DMS114 treated with DMSO at 0.1 percent for 48 hours (cell line): ENCODE results near the gene CTNS.

ENCODE experiments used
- DNase-seq: peaks from one replicate; lab custom pipeline; 2025; ENCODE audit not compliant: unreplicated experiment; lab: John Stamatoyannopoulos, UW

Gene CTNS

DNA sequence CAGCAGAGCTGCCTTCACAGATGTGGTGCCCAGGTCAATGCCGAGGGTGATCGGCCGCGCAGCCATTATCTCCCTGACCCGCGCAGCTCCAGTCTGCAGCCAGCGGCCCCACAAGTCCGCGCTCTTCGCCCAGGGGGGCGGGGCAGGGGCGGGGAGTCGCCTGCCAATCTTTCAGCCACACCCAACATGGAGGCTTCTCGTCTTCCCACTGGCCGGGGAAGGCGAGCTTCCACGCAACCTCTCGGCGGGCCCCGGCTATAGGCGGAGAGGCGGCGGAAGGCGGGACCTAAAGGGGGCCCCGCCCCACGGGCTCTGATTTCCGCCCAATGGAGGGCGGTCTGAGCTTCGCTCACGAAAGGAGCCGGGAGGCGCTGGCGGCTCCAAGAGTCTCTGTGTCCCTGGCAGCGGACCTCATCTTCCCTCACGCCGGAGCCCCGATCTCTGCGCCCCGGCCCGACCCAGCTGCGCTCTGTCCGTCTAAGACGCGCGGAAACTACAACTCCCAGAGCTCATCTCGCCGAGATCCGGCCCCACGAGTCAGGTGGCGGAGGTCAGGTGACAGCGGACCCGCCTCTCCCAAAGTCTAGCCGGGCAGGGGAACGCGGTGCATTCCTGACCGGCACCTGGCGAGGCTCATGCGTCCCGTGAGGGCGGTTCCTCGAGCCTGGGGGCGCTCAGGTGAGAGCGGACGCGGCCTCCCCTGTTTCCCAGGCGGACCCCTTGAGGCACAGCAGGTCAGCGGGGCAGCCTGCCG is at the start of gene CTNS, which contains the start of gene SHPK:
Gene CTNS (plus strand): TSS at position 607 of the 754 bp plus-strand sequence. CDS start 3,447 bp downstream, outside the sequence.
Gene SHPK (minus strand): TSS at position 97 of the 754 bp plus-strand sequence. CDS start 31 bp downstream, at position 66.
- DNase-seq, result peak; percentile 85

DNA sequence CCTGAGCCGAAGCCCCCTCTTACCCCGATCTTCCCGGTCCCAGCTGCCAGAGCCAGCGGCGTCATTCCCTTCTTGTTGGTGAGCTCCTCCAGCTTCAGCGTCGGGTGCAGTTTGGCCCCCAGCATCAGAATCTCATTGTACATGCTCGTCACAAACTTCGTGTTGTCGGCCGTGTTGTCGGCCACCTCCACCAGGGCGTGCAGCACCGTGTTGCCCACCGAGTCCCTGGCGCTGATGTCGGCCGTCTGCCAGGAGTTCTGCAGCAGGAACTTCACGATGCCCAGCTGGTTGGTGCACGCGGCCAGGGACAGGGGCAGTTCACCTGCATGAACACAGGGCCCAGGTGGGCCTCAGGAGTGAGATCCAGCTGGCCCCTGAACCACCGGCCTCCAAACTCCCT is 46.8 kb upstream of the CTNS start:
- no peak for DNase-seq

DNA sequence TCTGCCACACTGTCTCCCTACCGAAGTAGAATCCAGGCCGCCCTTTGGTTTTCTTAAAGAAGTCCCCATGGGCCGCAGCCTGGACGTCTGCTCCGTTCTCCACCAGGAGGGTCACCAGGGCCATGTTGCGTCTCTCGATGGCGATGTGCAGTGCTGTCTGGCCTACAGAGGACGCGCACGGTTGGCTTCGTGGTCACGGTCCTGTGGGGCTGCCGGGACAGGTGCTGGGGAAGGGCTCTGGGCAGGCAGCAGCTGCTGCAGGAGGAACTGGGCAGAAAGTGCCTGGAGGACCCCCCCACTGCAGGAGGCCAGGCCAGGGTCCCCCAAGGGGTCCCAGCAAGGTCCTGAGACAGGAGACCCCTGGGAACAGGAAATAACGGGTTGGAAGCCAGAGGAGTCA is 46.3 kb upstream of the CTNS start:
- DNase-seq, result no peak

DNA sequence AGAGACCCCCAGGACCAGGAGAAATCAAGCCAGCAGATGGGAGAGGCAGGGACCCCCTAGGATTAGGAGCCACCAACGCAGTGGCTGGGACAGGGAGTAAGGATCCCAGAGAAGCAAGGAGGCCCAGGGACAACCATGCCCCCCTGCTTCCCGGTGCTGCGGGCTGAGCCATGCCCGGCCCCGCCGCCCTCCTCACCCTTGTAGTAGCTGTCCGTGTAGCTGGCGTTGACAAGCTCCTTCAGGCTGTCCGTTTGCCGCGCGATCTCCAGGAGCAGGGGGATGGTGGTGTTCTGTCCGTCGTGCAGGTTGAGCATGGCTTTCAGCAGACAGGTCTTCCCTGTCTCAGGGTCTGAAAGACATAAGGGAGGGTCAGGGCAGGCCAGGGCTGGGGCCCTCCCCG is 45.8 kb upstream of the CTNS start:
- no peak for DNase-seq

DNA sequence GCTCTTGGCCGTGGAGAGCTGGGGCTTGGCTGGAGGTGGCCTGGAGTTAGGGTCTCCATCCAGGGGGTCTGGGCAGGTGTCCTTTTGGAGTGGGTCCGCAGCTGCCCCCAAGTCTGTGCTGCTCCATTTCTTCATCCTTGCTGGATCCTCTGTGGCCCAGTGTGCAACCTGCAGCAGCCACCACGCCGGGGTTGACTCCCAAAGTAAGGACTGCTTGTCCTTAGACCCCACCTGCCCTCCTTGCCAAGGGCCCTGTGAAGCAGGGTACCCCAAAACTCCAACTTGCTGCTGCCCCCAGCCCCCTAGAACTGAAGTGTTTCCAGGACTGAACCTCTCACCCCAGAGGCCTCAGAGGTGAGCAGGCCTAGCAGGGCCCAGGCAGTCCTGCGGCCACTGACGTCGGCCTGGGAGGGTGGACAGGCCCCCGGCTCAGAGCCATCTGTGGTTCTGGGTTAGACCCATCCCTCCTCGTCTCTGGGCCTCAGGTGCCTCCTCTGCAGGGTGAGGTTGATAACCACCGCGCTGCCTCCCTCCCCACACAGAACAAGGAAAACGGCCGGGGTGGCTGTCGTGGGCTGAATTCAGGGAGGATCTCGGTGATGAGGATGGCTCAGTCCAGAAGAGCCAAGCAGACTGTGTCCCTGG is 44.2 kb upstream of the CTNS start:
- DNase-seq, result no peak

DNA sequence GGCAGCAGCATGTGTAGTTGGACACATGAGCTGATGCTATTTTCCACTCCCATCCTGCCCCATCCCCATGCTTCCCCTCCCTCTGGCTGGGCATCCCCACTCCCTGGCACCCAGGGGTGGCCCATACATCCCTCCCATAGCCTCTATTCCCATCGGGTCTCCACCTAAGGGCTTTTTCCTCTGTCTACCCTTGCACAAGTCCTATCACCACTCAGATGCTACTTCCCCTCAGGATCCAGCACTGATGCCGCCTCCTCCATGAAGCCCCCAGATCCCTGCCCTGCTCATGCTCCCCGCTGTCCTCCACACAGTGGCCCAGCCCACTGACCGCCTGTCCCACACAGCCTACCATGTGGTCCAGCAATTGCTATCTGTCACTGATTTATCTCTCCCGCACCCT is 43.2 kb upstream of the CTNS start:
- DNase-seq, result no peak

DNA sequence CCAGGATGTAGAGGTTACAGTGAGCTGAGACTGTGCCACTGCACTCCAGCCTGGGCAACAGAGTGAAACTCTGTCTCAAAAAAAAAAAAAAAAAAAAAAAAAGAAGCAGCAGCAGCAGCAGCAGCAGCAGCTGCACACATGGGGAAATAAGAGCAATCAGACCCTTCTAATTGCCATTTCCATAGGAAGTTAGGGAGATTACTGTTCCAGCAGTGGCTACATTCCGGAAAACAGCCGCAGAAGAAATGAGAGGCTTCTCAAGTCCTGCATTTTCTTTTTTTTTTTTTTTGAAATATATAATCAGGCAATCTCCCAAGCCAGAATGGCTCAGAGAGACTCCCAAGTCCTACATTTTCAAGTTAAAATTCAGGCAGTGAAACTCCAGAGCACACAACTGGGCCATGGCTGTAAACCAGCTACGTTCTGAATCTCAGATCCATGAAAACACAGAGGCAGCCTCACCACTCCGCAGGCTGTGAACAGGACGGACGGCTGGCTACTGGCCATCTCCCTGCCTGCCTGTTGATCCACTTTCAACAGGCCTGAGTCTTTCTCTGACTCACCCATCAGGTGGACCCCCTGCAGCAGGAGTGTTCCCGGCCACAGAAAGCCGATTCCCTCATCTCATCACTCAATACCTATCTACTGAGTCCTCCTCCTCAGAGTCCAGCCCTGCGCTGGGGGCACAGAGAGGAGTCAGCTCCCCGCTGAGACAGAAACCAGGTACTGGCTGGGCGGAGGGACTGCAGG is 42.3 kb upstream of the CTNS start:
- no peak for DNase-seq

DNA sequence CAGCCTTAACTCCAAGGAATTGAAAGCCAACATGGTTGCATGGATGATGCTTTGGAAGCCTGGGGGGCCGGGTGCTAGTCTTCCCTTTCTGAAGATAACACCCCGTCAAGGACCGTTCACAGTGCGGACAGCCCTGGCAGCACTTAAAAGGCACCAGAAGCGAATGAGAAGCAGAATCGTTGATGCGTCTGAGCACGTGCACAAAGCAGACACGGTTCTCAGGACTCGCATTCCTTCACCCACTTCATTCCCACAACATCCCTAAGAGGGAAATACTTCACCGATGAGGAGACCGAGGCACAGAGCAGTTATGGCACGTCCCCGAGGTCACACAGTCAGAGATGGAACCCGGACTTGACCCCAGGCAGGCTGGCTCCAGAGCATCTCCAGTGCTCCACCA is 41.6 kb upstream of the CTNS start:
- DNase-seq, result no peak

DNA sequence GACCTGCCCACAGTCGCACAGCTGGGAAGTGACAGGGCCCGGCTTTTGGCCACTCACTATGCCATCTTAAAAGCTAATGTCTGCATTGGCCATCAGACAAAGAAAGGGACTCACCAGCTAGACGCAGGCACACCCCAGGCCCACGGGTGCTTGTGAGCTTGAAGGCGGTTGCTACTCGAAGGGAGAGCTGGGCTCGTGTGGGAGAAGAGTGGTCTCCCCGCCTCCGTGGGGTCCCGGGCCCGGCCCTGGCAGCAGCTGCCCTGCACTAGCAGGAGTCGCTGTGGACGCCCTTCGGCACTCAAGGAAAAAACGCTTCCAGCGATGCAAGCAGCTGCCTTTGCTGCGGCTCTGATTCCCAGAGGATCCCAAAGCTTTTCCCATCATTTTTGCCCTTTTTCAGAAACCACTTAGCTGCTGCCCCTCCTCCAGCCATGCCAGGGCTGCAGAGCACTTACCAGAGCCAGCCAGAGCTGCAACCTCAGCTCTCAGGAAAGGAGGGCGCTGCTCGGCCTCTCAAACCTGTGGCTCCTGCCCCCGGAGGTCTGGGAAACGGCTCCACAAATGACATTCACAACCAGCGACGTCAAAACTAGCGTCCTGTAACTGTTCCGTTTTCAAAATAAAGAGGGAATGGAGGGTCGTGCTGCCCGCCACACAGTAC is 39.6 kb upstream of the CTNS start:
- DNase-seq, result no peak

DNA sequence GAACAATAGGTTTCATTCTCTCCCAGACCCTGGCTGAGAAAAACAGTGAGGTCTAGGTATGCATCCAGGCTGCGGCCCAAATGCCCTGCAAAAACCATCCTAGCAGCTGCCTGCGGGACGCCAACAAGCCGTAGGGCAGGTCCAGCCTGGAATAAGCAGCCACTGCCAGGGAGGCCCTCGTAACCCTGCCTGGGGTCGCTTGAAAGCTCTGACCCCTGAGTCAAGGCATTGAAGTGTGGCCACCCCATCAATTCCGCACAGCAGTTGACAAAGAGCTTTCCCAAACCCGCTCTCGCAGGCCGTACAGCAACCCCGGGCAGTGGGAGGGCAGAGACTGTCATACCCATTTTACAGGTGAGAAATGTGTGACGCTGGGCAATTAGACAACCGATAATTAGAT is 38.5 kb upstream of the CTNS start:
- DNase-seq, result no peak

DNA sequence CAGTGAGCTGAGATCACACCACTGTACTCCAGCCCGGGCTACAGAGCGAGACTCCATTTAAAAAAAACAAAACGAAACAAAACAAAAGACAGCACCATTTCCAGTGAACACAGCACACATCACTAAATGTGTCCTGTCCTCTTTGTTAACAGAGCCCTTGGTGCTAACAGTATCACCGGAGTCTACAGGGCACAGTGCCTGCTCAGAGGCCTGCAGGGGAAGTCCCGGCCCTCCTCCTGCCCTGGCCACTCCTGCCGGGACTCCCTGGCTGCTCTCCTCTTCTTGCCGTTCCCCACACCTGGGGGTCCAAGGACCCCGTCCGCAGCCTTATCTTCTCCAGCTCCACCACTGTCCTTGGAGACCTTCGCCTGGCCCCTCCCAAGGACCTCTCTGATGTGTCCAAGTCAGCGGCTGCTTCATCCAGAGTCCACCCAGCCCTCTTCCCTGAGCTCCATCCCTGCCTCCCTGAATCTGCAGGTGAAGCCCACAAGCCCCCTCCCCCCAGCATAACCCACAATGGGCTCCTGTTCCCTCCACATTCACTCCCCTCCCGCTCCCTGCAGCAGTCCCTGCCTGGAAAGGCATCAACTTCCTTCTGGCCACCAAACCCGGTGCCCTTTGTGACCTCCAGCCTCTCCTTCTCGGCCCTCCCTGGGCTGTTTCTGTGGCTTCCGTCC is 35.9 kb upstream of the CTNS start:
- DNase-seq, result no peak

DNA sequence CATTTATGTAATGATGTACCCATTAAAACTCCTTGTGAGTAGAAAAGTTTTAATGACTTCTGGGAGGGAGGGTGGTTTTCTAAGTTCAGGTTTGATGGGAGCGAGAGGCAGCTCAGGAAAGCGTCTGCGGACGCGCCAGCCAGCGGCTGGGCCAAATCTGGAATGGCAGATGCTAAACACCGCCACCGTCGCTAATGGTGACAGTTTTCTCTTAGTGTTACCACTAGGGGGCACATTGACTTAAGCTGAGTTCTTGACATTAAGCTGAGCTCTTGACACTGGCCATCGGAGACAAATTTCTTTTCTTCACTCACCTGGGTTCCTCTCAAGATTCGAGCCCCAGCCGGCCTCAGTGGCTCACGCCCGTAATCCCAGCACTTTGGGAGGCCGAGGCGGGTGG is 34.1 kb upstream of the CTNS start:
- DNase-seq, result no peak

DNA sequence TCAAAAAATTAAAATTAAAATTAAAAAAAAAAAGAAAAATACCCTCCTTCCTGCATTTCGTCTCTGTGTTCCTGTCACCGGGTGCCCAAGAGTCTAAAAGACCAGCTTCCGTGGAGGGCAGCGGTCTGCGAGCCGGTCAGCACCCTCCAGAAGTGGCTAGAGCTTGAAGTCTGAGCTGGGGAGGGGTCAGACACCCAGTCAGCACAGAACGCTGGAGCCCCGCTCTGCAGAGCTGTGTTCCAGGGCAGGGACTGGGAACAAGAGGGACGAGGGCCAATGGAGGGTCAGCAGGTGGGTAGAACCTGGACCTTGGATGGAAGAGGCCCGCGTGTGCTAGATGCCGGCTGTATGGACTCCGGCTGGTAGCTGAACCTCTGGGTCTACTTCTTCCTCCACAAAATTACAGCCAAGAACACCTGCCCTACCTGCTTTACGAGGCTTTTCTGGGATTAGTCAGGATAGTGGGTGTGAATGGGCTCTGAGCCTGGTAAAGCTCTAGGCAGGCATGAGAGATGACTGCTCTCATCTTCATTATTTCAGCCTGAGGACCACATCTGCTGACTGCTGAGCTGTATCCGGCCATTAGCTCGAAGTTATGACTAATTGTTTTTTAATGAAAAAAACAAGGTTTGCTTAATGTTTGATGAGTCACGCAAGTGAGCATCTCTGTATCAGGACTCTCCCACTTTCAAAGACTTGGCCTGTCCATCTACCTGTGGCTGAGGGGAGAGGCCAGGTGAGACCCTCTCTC is 33.3 kb upstream of the CTNS start:
- no peak for DNase-seq

DNA sequence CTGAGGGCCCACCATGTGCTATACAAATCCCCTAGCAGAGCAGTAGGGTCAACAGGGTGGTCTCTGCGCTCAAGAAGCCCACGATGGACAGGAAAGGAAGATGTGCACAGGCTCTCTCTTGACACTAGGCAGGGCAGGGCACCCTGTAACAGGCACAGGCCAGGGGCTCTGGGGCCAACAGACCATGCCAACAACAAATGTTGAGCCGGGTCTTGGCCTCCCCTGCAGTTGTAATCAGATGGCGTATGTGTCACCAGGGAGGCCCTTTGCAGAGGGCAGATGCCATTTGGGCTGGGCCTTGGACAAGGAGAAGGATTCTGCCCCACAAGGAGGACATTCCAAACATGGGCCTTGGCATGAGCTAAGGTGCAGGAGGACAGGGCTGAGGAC is 32.7 kb upstream of the CTNS start:
- no peak for DNase-seq

DNA sequence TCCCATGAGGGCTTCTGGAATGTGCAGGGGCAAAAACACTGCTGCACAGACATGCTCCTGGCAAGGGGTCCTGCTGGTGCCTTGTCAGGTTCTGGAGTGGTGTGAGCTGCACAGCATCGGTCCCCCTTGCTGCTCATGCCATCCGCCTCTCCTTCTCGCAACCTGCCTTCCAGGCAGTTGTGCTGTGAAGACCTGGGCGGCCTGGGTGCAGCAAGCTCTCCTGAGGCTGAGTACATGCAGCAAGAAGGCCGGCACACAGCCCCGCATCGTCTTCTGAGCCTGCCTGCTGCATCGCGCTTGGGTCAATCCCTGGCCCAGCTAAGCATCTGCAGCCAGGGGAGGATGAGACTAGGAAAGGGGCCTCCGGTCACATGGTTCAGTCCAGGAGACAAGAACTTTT is 26.9 kb upstream of the CTNS start:
- no peak for DNase-seq

DNA sequence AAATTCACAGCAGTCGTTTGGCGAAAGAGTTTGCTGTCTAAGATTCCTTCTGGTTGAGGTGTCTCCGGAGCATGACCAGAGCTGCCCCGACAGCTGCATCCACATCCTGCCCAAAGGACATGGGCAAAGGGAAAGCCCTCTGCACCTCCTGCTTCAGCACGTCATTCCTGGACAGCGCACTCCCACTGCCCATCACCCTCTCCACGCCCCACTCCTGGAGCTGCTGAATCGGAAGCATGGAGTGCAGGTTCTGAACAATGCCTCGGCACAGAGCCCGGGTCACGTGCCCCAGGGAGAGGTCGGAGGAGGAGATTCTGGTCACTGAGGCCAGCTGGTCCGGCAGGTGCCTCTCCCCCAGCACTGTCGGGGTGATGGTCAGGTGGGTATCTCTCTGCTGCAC is 26.0 kb upstream of the CTNS start:
- no peak for DNase-seq

DNA sequence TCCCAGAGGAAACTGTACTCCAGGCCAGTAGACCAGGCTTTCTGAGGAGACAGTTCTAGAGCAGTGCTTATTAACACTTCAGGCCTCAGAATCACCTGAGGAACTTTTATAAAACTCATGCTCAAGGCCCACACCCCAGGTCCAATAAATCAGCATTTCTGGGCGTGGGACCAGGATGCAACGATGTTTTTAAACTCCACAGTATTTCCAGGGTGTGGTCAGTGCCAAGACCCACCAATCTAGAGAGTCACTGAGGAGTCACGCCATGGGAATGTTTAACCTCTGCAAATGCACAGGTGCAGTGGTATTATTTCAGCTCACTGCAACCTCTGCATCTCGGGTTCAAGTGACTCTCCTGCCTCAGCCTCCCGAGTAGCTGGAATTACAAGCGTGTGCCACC is 23.4 kb upstream of the CTNS start:
- DNase-seq, result no peak

DNA sequence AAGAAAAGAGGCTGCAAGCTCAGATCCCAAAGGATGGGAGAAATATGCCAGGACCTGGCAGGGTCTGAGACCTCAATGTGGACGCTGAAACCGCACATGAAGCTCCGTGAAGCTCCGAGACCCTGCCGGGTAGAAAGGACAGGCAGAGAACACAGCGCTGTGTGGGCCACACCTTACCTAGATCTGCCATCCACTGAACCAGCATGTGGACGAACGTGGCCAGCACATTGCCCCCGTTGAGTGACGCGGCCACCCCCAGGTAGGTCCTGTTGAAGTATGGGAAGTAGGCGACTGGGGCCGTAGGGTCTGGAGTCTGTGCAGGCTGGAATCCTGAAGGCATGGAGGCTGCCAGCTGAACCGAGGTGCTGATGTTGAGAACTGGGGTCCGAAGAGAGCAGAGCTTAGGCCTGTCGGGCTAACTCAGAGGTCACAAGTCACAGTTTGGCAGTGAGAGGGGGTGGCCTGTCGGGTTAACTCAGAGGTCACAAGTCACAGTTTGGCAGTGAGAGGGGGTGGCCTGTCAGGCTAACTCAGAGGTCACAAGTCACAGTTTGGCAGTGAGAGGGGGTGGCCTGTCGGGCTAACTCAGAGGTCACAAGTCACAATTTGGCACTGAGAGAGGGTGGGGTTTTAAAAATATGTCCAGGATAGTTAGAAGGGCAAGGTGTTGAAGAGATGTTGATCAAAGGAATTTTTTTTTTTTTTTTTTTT is 21.2 kb upstream of the CTNS start:
- DNase-seq, result no peak

DNA sequence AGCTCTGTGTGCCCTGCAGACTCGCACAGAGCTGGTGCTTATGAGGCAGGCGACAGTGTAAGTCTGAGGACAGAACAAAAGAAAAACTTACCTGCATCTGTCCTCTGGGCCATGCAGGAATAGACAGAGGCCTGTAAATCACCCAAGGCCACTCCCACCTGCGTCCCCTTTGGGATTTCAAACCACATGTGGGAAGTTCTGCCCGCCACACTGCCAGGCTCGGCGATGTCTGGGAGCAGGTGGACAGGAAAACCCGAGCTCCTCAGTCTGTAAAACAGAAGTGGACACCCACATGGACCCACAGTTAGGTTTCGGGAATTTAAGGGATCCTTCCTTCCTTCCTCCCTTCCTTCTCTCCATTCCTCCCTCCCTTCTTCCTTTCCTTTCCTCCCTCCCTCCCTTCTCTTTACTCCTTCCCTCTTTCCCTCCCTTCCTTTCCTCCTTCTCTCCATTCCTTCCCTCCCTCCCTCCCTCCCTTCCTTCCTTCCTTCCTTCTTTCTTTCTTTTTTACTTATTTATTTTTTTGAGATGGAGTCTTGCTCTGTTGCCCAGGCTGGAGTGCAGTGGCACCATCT is 15.3 kb upstream of the CTNS start:
- no peak for DNase-seq
